ENCODE results near the gene TAOK2.
A peak's percentile ranks its signal among the peaks of the same experiment; 100 is the strongest.
"Not testable (repeated sequence)": the region's sequence is repeated elsewhere in the genome, so short reads cannot be mapped to it uniquely, and the experiment has no call there.

TAOK2 gene

DNA sequence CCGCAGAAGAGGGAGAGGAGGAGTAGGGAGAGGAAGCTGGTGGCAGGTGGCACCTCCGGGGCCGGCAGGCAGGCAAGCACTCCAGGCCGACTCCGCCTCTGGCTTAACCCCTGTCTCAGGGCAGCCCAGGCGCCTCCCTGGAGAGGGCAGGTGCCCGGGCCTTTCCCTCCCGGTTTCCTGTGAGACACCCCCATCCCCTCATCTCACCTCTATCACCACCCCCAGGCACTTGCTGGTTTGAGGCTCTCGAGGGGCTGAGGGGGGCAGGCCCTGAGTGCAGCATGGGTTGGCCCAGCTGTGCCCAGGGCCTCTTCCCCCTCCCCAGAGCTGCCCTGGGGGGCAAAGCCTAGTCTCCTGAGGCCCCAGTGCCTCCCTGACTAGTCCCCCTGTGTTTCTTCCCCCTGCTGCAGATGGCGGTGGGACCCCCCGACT lies 31.2 kb downstream of the TAOK2 start:
- DNase-seq, result no peak

DNA sequence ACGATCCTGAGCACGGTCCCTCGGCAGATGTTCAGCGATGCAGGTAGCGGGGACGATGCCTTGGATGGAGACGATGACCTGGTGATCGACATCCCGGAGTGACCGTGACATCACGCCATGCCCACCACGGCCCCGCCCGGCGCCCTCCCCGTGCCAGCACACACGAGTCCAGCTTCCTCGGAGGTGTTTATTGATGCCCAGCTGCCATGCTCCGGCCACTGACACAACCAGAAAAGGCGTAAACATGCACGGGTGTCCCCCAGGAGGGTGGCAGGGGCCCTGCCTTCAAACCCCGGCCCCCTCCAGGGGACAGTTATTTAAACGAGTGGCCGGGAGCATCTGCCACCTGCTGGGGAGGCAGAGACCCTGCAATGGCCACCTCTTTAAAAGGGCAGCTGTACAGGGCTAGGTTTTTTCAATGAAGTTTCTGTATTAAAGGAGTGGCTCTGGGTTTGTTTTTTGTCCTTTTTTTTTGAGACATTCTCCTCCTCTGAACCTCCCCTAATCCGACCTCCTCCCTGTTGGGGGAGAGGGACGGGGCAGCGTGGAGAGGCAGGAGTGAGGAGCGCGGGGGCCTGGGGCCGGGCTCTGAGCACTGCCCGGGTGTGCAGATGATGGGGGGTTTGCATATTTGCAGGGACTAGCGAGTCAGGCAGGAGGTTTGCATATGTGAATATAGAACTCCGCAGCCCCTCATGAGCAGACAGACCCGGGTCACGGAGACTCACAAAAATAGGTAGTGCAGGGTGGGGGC lies 31.9 kb downstream of the TAOK2 start:
- DNase-seq, result no peak

DNA sequence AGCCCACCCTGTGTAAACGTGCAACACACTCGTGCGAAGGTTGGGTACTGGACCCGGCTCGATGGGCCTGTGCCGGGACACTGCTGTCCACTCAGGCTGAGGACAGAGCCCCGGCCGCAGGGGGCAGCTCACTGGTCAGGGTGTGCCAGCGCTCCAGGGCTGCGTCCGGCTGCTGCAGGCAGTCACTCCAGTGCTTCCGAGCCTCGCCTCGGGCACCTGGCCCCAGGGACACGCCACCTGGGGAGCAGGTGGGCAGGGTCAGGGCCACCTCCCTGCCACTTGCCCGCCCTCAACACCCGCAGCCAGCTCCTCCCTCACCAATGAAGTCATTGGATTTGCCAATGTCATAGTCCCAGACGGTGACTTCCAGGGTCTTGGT lies 32.4 kb downstream of the TAOK2 start:
- DNase-seq, result no peak

DNA sequence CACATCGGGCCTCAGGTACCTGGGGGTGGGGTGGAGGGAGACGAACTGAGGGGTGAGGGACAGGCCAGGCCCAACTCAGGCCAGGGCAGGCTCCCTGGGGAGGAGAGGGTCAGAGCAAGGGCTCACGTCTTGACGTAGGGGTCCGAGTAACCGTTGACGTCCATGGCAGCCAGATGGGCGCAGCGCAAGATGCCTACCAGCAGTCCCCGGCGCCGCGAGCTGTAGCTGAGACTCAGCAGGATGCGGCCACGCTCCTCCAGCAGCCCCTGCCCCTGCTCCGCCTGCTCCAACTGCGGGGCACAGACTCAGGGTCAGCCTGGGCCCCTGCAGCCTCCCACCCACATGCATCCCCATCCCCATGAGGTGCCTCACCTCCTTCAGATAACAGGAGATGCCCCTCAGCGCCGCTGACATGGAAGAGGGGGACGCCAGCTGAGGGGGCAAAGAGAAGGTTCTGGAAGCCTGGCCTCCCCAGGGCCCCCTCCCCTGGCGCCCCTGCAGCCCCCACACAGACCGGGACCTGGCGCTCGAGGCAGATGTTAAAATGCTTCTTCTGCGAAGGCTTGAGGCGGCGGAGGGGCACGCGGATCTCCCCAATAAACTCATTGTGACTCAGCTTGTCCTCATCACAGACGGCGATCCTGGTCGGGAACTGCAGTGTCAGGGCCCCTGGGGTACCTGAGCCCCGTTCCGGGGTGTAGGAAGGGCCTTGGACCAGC lies 33.1 kb downstream of the TAOK2 start:
- DNase-seq, result no peak

DNA sequence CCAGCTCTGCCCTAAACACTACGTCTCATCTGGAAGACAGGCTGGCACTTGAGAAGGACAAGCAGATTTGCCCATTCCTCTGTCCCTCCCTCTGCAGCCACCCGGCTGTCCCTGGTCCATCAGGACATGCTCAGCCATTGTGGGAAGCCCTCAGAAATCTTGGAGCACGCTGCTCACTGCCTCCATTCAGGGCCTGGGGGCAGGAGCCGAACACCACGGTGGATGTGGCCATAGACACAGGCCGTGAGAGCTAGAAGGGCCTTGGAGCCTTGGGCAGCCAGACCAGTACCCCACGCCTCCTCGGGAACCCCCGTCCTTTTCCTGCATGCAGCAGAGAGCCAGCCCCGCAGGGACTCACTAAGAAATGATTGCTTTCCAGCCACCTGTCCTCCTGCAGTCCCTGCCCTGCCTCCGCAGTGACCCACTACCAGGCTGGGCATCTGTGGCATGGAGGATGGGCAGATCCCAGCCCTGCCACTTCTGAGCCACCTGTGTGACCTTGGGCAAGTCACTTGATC lies 33.8 kb downstream of the TAOK2 start:
- DNase-seq, result no peak

DNA sequence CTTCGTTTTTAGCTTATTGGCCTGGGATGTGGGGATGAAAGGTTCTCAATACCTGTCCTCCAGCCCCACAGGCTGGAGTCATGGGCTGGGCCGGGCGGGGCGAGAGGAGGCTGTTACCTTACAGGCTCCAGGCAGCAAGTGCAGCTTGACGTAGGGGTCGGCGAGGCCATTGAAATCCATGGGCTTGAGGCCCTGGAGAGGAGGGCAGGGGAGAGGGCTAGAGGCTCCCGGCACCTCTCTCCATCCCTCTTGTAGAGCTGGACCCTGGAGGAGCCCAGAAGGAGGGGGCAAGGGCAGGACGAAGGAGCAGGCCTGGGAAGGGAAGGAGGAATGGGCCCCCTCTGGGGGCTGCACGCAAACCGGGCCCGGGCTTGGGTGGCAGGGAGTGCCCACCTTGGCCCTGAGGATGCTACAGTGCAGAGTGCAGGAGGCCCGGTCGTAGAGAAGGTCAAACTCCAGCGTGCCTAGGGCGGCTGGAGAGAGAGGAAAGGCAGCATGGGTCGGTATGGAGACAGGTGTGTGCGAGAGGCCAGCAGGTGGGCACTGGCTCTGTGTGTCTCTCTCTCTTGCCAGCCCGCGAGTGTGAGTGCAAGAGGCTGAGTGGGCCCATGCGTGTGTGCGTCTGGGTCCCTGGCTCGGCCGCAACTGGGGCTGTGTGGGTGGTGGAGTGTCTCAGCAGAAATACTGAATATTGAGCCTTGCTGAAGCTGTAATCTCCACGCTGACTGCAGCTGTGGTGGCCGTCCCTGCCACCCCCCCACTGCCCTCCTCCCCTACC lies 35.6 kb downstream of the TAOK2 start:
- DNase-seq, result no peak

DNA sequence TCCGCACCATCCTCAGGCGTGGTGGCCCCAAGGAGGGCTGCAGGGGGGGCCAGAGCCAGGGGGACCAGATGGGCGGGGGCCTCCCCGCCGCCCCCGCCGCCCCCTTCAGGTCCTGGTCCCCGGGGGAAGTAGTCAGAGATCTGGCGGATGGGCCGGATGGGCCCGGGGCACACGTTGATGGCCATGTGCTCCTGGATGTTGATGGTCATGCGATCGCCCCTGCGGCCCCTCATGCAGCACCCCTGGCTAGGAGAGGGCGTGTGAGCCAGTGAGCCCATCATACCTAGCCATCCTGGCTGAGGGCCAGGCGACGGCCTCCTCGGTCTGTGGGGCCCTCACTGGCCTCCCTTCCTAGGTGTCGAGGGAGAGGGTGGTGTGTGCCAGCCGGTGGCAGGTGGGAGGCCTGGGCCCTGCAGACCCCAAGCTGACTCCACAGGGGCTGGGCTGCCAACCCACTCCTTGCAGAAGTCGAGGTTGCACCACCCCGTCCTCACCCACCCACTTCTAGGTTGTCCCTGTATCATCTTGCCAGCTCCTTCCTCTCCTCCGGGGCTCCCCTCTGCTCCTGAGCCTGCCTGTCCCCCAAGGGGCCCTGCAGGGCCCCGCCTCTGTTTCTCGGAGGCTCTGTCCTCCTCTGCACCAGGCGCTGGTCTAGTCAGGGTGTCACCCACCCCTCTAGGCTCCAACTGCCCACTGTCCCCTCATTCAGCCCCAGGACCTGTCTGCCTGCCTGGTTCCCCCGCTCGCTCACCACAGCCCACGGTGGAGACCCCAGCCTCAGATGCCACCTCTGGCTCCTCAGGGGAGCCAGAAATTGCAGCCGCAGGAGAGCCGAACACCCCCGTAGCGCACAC lies 36.5 kb downstream of the TAOK2 start:
- DNase-seq, result no peak

DNA sequence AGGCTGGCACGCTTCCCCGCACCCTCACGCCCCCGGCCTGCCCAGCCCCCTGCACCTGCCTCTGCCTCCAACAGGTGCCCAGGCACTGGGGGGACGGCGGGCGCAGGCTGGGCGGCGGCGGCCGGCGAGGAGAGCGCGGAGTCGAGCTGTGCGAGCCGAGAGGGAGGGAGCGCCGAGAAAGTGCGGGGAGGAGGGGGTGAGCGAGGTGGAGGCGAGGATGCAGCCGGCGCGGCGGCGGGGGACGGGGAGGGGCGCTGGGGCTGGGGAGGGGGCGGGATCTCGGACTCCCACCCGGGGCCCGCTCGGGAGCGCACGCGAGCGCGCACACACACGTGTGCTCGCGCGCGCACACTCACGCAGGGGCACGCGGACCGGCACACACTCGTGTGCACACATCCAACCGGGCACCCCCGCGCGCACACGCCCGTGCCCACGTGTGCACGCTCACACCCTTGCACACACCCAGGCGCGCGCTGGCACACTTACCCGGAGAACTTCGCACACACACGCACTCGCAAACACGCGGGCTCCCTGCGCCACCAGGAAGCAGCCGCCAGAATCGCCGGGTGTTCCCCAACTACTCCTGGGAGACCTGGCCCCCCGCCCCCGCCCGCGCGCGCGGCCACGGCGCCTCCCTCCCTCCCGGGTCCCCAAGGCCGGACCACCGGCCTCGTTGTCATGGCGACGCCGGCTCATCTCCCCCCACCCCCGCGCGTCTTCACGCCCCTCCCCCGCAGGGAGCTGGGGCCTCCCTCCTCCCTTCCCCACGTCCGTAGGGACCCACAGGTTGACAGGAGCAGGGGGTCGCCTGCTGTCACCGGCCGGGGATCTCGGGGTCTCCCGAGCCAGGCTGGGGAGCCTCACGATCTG lies 37.4 kb downstream of the TAOK2 start, which contains the start of gene DOC2A:
Gene DOC2A, minus strand, starts transcription at position 184 of the 870 bp plus-strand sequence. CDS start 805 bp downstream, outside the sequence.
- peak; percentile 4 for DNase-seq

DNA sequence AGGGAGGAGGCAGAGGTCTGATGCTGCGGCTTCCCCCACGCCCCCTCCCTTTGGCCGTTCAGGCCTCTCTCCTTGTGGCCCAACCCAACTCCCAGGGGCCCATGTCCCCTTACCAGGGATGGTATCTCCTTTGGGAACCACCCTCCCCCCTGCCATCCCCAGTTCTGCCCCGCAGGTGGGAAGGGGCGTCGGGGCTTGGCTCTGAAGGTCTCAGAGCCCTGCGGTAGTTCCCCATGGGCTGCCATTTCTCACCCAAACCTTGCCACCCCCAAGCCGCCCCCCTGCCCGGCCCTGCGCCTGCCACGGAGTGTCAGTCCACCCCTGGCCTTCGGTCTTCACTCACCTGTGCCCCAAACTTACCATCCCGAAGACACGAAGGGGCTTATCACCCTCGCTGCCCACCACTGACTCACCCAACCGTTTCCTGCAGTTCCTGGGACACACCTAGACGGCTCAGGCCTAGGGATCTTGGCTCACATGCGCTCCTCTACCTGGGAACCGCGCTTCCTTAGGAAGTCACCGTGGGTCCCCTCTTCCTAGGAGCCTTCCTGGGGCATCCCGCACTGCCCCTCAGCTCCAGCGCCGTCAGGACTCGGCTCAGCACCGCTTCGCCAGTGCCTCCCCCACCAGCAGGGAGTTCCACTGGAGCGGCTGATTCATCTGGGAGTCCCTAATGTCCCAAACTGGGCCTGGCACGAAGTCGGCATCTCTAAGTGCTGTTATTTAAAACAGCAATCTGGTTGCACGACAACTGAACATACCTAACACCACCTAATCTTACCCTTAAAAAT lies 38.2 kb downstream of the TAOK2 start:
- no peak for DNase-seq

DNA sequence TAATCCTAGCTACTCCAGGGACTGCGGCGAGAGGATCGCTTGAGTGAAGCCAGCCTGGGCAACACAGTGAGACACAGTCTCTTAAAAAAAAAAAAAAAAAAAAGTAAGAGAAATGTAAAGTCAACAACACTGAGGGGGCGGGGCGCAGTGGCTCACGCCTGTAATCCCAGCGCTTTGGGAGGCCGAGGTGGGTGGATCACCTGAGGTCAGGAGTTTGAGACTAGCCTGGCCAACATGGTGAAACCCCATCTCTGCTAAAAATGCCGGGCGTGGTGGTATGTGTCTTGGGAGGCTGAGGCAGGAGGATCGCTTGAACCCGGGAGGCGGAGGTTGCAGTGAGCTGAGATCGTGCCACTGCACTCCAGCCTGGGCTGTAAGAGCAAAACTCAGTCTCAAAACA lies 38.9 kb downstream of the TAOK2 start:
- DNase-seq, result not testable (repeated sequence)

DNA sequence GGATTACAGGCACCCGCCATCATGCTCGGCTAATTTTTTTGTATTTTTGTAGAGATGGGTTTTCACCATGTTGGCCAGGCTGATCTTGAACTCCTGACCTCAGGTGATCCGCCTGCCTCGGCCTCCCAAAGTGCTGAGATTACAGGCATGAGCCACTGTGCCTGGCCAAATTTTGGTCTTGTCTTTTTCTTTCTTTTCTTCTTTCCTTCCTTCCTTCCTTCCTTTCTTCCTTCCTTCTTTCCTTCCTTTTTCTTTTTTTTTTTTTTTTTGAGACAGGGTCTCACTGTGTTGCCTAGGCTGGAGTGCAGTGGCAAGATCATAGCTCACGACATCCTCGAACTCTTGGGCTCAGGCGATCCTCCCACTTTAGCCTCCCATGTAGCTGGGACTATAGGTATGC lies 41.8 kb downstream of the TAOK2 start:
- not testable (repeated sequence) for DNase-seq

DNA sequence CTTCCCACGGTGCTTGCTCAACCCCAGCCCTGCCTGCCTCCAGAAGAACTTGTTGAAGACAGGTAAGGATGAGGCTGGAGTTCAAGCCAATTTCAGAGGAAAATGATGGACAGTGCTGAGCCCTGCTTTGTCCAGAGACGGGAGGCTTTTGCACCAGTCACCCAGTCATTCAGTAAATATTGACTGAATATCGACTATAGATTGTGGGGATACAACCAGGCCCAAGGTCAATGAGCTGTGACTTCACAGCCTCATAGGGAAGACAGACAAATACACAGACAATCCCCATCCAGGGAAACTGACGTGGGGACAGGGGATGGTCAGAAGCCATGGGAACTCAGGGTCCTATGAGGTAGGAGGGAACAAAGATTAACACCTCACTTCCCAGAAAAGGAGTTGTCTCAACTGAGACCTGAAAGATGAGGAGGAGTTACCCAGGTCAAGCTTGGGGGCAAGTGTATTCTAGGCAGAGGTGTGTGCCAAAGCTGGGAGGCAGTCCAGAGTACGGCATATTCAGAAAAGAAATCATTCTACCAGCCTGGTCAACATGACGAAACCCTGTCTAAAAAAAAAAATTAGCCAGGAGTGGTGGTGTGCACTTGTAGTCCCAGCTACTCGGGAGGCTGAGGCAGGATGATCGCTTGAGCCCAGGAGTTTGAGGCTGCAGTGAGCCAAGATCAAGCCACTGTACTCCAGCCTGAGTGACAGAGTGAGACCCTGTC lies 43.0 kb downstream of the TAOK2 start:
- no peak for DNase-seq

DNA sequence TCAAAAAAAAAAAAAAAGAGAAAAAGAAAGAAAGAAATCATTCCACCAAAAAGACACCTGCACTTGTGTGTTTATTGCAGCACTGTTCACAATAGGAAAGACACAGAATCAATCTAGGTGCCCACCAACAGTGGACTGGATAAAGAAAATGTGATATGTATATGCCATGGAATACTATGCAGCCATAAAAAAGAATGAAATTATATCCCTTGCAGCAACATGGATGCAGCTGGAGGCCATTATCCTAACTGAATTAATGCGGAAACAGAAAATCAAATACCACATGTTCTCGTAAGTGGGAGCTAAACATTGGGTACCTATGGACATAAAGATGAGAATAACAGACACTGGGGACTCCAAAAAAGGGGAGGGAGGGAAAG lies 43.6 kb downstream of the TAOK2 start:
- DNase-seq, result no peak

DNA sequence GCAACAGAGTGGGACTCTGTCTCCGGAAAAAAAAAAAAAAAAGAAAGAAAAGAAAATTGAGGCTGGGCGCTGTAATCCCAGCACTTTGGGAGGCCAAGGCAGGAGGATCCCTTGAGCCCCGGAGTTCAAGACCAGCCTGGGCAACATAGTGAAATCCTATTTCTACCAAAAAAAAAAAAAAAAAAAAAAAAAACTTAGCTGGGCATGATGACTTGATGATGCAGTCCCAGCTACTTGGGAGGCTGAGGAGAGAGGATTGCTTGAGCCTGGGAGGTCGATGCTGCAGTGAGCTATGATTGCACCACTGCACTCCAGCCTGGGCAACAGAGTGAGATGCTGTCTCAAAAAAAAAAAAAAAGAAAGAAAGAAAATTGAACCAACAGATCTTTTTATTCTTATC lies 44.3 kb downstream of the TAOK2 start:
- DNase-seq, result not testable (repeated sequence)

DNA sequence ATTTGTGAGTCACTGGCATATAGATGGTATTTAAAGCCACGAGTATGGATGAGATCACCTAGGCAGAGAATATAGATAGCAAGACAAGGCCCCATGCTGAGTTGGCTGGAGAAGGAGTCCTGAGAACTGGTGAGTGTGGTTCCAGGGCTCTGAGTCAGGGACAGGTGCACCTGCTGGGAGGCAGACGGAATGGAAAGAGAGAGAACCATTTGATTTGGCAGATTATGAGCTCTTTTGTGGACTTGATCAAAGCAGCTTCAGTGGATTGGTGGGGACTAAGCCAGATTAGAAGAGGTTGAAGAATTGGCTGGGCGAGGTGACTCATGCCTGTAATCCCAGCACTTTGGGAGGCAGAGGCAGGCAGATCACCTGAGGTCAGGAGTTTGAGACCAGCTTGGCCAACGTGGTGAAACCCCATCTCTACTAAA lies 45.1 kb downstream of the TAOK2 start:
- no peak for DNase-seq

DNA sequence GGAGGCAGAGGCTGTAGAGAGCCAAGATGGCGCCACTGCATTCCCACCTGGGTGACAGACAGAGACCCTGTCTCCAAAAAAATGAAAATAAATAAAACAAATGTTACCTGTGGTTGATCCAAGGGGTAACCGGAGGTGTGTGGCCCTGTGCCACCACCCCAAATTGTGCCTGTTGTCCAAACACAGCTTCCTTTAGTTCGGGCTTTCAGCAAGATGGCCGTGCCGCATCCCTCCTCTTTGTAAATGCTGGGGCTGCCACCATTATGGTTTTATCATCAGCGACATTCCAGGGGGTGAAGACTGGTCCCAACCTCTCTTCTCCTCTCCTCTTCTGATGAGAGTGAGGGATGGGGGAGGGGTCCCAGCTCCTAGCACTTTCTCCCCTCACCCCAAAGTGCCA lies 49.2 kb downstream of the TAOK2 start, which contains the start of gene C16orf92:
Gene C16orf92, plus strand, starts transcription at position 312 of the 400 bp plus-strand sequence. CDS start 143 bp downstream, outside the sequence.
- DNase-seq, result no peak

DNA sequence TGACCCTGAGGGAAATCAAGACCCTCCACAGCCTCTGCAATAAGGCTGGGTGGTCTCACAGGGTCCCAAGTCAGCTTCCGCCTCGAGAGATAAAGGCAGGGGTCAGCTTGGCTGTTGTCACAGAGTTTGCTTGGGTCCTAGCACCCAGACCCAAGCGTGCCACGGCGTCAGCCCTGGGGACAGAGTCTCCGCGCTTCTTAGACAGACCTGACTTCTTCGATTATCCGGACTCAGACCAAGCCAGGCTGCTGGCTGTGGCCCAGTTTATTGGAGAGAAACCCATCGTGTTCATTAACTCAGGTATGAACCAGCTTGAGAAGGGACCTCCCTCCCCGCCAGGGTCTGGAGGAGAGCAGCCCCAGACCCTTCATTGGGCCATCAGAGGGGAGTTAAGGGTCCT lies 49.9 kb downstream of the TAOK2 start:
- DNase-seq, result no peak

DNA sequence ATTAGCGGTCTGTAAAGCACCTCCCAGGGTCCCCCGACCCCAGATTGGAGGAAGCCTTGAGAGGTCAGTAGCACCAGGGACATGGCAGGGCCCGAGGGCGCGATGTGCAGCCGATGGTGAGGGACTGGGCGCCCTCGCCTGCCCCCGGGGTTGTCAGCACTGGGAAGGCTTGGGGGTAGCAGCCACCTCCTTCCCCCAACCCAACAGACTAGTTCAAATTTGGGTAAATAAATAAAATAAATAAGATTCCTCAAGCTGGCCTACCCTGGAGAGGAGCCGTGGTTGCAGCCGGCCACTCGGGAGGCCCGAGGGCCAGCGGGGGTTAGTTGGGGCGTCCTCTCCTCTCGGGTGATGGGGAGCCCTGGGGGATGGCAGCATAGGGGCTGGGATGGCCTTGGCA lies 50.8 kb downstream of the TAOK2 start:
- DNase-seq, result no peak

DNA sequence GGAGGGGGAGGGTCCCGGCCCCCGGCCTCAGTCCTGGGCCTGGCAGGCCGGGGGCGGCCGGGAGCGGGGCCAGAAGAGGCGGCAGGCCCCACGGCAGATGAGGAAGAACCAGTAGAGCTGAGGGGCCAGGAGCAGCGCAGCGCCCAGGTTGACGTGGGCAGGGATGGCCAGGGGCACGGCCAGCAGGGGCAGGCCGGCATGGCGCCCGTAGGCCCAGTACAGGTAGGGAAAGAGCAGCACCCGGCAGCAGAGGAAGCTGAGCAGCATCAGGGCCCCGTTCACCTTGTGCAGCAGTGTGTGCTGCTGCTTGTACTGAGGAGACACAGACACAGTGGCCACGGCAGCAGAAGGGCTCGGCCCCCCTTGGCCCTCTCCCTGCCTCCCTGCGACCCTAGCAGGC lies 51.5 kb downstream of the TAOK2 start:
- no peak for DNase-seq

DNA sequence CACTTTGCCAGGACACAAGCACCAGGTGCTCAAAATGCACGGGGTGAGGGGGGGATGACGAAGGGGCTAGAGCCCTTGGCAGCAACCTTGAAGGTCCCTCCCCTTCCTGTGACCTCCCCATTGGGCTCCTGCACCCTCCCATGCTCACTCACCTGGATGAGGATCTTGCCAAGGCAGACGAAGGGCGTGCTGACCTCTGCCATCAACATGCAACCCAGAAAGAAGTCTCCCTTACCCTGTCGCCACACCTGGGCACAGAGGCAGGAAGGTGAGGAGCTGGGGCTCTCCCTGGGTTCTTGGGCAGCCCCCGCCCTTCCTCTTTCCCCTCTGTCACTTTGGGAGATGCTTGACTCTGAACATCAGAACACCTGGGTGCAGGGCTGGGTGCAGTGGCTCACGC lies 51.9 kb downstream of the TAOK2 start:
- no peak for DNase-seq

Measured in NCI-H748 treated with DMSO at 0.1 percent for 48 hours (cell line).